Activated naive CD4-positive, alpha-beta T cell treated with anti-CD3 and anti-CD28 coated beads, Interleukin-2, amount 50 U/mL, for 72 hours (primary cell): Measurements from ENCODE around the gene FLG2. TPM values are rescaled to one million over a fixed set of nuclear protein-coding genes. Genes with fewer than 3 reads are reported as not detected.
"Not testable (repeated sequence)": the region's sequence is repeated elsewhere in the genome, so short reads cannot be mapped to it uniquely, and the experiment has no call there.

Experiments used
- ATAC-seq, 2 donors: fragments of 150-1000 bp; cut with Tn5 transposase; 2 replicates each; pipeline ENCODE4 v1.10.0; 2021; ENCODE audit warnings: mild to moderate bottlenecking in 2 of 2, moderate library complexity in 2 of 2
- DNase-seq, 2 donors: peaks; one replicate each; pipeline ENCODE4 v3.0.0; 2021 to 2022; ENCODE audit warnings: low spot score in 2 of 2
- H3K27ac Mint-ChIP-seq, 2 donors: one replicate each; pipeline ENCODE4 v1.8.0; 2022; ENCODE audit warnings: mild to moderate bottlenecking in 2 of 2, mixed read lengths in 2 of 2
- H3K36me3 Mint-ChIP-seq, 2 donors: one replicate each; pipeline ENCODE4 v1.8.0; 2022; ENCODE audit warnings: mixed read lengths in 2 of 2
- H3K9me3 Mint-ChIP-seq, 2 donors: one replicate each; pipeline ENCODE4 v1.8.0; 2022; ENCODE audit warnings: mixed read lengths in 2 of 2
- total RNA-seq, 2 donors: library from RNA; stranded (reverse); gene quantifications; one replicate each; pipeline ENCODE4 v1.2.3, GENCODE V29; 2022

FLG2 gene
- total RNA-seq, 2 donors from 2014 or later = not detected

DNA sequence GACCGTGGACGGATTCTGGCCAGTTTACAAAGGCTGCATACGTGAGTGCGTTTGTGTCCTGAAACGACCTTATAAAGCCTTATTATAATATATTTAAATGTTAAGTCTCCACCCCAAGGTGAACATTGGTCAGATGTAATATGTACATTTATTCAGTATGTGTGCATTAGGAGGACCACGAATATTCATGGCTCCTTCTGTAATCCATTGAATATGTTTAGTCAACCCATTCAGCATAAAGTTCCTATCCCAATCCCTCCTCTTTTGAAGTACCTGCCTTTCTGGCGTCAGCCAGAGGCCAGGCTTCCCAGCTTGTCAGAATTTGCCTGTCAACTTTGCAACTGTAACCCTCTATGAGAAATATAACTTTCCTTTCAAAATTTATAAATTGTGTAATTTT, 24.4 kb downstream of the FLG2 start:
- no peak for ATAC-seq
- no peak overlapping the region for H3K27ac Mint-ChIP-seq

DNA sequence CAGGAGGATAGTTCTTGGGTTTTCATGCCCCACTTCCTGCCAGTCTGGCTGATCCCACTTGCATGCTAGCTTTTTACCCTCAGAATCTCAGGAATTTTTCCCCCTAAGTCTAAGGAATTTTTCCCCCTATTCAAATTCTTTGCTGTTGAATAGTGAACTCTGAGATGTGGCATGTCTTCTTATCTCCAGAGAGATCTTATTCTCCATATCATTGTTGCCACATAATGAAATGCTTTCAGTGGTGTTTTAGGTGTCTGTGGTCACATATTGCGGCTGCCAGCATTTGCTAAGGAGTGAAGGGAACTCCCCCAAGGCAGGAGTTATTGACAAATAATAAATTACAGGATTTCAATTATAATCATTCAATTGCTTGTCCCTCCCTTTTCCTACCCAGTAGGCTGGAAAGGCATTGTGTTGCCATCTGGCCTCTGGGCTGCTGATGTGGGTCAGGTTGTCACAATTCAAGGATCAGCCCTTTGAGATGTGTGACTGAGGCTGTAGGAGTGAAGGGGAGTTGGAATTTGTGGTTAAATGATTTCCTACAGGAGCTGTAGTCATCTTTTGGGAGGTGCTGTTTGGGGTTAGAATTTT, 30.9 kb downstream of the FLG2 start:
- H3K36me3 Mint-ChIP-seq = no peaks in the 10 kb centered on the region
- no peaks in the 10 kb centered on the region for H3K9me3 Mint-ChIP-seq
- ATAC-seq (no peak), DNase-seq (no peak)
- H3K27ac Mint-ChIP-seq = no peak overlapping the region

More for the DNA sequence above, 24.4 kb downstream of the FLG2 start:
- Mint-ChIP-seq H3K36me3 (no peaks in the 10 kb centered on the region), H3K9me3 (no peaks in the 10 kb centered on the region)
- no peak for DNase-seq

DNA sequence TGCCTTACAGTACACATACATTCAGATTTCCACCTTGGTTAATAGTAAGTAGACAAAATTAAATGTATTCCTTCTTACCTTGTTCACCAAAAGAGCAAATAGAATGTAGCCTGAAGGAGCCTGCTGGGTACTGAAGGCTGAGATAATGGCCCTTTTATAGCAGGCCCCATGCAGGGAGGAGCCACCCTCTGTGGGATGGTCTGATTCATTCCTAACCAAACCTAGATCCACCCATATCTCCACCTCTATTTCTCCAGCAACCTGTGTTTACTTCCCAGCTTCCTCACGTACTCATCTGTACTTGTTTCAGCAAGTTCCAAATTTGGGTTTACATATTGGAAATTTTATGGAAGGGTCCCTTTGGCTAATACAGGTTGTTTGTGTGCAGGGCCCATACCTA, 34.7 kb downstream of the FLG2 start, which contains the start of gene FLG:
Gene FLG, minus strand, starts transcription at position 129 of the 400 bp plus-strand sequence. CDS start 9,783 bp downstream, outside the sequence.
- H3K36me3 Mint-ChIP-seq = no peaks in the 10 kb centered on the region
- DNase-seq (no peak), ATAC-seq (no peak)
- no peak within 1 kb of the TSS for H3K27ac Mint-ChIP-seq
- no peaks in the 10 kb centered on the region for H3K9me3 Mint-ChIP-seq

DNA sequence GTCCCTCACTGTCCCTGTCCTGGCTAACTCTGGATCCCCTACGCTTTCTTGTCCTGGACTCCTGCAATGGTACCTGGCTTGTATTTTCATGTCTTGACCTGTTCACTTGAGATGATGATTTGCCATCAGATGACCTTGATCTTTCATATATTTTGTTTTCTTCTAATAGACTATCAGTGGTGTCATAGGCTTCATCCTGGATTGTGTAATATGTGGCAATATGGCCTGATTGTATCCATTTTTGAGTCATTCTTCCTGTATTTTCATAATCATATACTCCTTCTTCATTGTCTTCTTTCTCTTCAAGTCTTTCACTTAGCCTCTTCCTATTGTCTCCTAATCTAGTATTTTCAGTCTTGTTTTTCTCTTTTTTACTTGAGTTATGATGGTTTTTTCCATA, 45.8 kb downstream of the FLG2 start:
- no peaks in the 10 kb centered on the region for H3K36me3 Mint-ChIP-seq
- ATAC-seq (no peak), DNase-seq (no peak)

DNA sequence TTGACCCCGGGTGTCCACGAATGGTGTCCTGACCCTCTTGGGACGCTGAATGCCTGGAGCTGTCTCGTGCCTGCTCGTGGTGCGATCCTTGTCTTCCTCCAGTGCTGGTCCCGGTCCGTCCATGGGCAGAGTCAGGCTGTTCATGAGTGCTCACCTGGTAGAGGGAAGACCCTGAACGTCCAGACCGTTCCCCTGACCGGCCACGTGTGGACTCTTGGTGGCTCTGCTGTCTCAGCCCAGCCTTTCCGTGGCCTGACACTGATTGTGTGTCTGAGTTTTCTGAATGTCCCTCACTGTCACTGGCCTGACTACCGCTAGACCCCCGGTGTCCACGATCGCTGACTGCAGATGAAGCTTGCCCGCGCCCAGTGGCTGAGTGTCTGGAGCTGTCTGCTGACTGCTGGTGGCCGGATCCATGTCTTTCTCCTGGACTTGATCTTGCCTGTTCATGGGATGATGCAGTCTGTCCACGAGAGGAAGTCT, 46.4 kb downstream of the FLG2 start:
- Mint-ChIP-seq H3K9me3 (peaks cover 0 to 2% of the 10 kb centered on the region in 2 donors), H3K27ac (no peak overlapping the region), H3K36me3 (no peaks in the 10 kb centered on the region)
- DNase-seq (no peak), ATAC-seq (no peak)

More for the DNA sequence above, 45.8 kb downstream of the FLG2 start:
- Mint-ChIP-seq H3K27ac (peak overlapping the region in 1 of 2 donors; percentile 45), H3K9me3 (no peaks in the 10 kb centered on the region)

DNA sequence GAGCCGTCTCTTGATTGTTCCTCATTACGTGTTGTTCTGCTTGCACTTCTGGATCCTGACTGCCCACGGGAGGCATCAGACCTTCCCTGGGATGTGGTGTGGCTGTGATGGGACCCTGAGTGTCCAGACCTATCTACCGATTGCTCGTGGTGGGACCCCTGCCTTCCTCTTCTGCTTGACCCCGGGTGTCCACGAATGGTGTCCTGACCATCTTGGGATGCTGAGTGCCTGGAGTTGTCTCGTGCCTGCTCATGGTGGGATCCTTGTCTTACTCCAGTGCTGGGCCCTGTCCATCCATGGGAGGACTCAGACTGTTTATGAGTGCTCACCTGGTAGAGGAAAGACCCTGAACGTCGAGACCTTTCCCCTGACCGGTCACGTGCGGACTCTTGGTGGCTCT, 47.6 kb downstream of the FLG2 start:
- not testable (repeated sequence) for ATAC-seq

DNA sequence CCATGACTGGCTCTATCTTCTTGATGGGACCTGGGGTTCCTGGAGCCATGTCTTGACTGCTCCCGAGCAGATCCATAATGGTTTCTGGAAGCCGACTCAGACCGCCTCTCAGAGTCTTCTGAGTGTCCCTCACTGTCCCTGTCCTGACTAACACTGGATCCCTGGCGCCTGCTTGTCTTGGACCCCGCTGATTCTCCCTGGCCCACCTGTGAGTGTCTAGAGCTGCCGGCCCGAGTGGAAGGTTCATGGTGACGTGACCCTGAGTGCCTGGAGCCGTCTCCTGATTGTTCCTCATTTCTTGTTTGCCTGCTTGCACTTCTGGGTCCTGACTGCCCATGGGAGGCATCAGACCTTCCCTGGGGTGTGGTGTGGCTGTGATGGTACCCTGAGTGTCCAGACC, 49.9 kb downstream of the FLG2 start:
- Mint-ChIP-seq H3K36me3 (no peaks in the 10 kb centered on the region), H3K27ac (no peak overlapping the region), H3K9me3 (peaks cover 0 to 5% of the 10 kb centered on the region in 2 donors)
- DNase-seq = no peak
- ATAC-seq = no peak

More for the DNA sequence above, 47.6 kb downstream of the FLG2 start:
- H3K9me3 Mint-ChIP-seq, H3K27ac Mint-ChIP-seq, H3K36me3 Mint-ChIP-seq, DNase-seq: not testable (repeated sequence)

DNA sequence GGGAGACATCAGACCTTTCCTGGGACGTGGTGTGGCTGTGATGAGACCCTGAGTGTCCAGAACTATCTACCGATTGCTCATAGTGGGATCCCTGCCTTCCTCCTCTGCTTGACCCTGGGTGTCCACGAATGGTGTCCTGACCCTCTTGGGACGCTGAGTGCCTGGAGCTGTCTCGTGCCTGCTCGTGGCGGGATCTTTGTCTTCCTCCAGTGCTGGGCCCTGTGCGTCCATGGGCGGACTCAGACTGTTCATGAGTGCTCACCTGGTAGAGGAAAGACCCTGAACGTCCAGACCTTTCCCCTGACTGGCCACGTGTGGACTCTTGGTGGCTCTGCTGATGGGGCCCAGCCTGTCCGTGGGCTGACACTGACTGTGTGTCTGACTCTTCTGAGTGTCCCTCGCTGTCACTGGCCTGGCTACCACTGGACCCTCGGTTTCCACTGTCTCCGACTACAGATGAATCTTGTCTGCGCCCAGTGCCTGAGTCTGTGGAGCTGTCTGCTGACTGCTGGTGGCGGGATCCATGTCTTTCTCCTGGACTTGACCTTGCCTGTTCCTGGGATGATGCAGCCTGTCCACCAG, 50.4 kb downstream of the FLG2 start:
- ATAC-seq, H3K27ac Mint-ChIP-seq, H3K9me3 Mint-ChIP-seq, H3K36me3 Mint-ChIP-seq, DNase-seq: not testable (repeated sequence)

DNA sequence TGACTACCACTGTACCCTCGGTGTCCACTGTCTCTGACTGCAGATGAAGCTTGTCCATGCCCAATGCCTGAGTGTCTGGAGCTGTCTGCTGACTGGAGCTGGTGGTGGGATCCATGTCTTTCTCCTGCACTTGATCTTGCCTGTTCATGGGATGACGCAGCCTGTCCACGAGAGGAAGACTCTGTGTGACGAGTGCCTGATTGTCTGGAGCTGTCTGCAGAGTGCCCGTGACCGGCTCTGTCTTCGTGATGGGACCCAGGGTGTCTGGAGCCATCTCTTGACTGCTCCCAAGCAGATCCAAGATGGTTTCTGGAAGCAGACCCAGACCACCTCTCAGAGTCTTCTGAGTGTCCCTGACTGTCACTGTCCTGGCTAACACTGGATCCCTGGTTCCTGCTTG, 51.0 kb downstream of the FLG2 start:
- H3K36me3 Mint-ChIP-seq, H3K9me3 Mint-ChIP-seq, H3K27ac Mint-ChIP-seq, ATAC-seq, DNase-seq: not testable (repeated sequence)

DNA sequence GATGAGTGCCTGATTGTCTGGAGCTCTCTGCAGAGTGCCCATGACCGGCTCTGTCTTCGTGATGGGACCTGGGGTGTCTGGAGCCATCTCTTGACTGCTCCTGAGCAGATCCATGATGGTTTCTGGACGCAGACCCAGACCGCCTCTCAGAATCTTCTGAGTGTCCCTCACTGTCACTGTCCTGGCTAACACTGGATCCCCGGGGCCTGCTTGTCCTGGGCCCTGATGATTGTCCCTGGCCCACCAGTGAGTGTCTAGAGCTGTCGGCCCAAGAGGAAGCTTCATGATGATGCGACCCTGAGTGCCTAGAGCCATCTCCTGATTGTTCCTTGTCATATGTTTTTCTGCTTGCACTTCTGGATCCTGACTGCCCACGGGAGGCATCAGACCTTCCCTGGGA, 51.8 kb downstream of the FLG2 start:
- not testable (repeated sequence) for H3K36me3 Mint-ChIP-seq, DNase-seq, H3K9me3 Mint-ChIP-seq, ATAC-seq
- H3K27ac Mint-ChIP-seq = peak overlapping the region in 1 of 2 donors; percentile 55

DNA sequence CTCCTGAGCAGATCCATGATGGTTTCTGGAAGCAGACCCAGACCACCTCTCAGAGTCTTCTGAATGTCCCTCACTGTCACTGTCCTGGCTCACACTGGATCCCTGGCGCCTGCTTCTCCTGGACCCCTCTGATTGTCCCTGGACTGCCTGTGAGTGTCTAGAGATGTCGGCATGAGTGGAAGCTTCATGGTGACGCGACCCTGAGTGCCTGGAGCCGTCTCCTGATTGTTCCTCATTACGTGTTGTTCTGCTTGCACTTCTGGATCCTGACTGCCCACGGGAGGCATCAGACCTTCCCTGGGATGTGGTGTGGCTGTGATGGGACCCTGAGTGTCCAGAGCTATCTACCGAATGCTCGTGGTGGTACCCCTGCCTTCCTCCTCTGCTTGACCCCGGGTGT, 53.7 kb downstream of the FLG2 start:
- not testable (repeated sequence) for DNase-seq, H3K36me3 Mint-ChIP-seq, ATAC-seq, H3K9me3 Mint-ChIP-seq, H3K27ac Mint-ChIP-seq

DNA sequence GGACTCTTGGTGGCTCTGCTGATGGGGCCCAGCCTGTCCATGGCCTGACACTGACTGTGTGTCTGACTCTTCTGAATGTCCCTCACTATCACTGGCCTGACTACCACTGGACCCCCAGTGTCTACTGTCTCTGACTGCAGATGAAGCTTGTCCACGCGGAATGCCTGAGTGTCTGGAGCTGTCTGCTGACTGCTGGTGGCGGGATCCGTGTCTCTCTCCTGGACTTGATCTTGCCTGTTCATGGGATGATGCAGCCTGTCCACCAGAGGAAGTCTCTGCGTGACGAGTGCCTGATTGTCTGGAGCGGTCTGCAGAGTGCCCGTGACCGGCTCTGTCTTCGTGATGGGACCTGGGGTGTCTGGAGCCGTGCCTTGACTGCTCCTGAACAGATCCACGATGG, 55.0 kb downstream of the FLG2 start:
- not testable (repeated sequence) for DNase-seq, H3K36me3 Mint-ChIP-seq, ATAC-seq, H3K9me3 Mint-ChIP-seq
- peak overlapping the region in 1 of 2 donors; percentile 14 for H3K27ac Mint-ChIP-seq

DNA sequence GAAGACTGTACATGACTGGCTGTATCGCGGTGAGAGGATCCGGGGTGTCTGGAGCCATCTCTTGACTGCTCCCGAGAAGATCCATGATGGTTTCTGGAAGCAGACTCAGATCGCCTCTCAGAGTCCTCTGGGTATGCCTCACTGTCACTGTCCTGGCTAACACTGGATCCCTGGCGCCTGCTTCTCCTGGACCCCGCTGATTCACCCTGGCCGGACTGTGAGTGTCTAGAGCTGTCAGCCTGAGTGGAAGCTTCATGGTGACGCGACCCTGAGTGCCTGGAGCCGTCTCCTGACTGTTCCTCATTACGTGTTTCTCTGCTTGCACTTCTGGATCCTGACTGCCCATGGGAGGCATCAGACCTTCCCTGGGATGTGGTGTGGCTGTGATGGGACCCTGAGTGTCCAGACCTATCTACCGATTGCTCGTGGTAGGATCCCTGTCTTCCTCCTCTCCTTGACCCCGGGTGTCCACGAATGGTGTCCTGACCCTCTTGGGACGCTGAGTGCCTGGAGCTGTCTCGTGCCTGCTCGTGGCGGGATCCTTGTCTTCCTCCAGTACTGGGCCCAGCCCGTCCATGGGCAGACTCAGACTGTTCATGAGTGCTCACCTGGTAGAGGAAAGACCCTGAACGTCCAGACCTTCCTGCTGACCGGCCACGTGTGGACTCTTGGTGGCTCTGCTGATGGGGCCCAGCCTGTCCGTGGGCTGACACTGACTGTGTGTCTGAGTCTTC, 56.5 kb downstream of the FLG2 start:
- H3K9me3 Mint-ChIP-seq, H3K36me3 Mint-ChIP-seq, ATAC-seq, DNase-seq: not testable (repeated sequence)
- H3K27ac Mint-ChIP-seq = peak overlapping the region in 1 of 2 donors; percentile 66

Other genes with a start within 250 kb of the FLG2 start
- under 1 TPM in 1 of 2 donors, not detected in 1; 0.04 TPM for gene TCHH, start 244.6 kb downstream of the FLG2 start, total RNA-seq
- not detected for gene RPTN, start 200.8 kb downstream of the FLG2 start, total RNA-seq
- gene HRNR, start 135.8 kb downstream of the FLG2 start, total RNA-seq = not detected
- not detected for gene FLG, start 34.8 kb downstream of the FLG2 start, total RNA-seq
- not detected for gene CRNN, start 54.3 kb upstream of the FLG2 start, total RNA-seq
- not detected for gene LCE5A, start 150.8 kb upstream of the FLG2 start, total RNA-seq
- gene CRCT1, start 154.5 kb upstream of the FLG2 start, total RNA-seq = not detected
- gene LCE3E, start 206.8 kb upstream of the FLG2 start, total RNA-seq = not detected
- not detected for gene LCE3D, start 220.5 kb upstream of the FLG2 start, total RNA-seq
- gene LCE3C, start 240.2 kb upstream of the FLG2 start, total RNA-seq = not detected